Osteocyte (in vitro differentiated cells): Measurements from ENCODE around the gene NDUFA13. TPM values are rescaled to one million over a fixed set of nuclear protein-coding genes. Genes with fewer than 3 reads are reported as not detected.

Source experiments
- DNase-seq: peaks from one replicate; pipeline ENCODE4 v3.0.0; 2021; ENCODE audit warnings: mixed read lengths; ENCODE audit not compliant: unreplicated experiment; ENCODE audit errors: extremely low spot score
- H3K27ac Mint-ChIP-seq: one replicate; pipeline ENCODE4 v1.8.0; 2021; ENCODE audit warnings: mild to moderate bottlenecking, mixed read lengths; ENCODE audit not compliant: unreplicated experiment
- H3K27me3 Mint-ChIP-seq: one replicate; pipeline ENCODE4 v1.8.0; 2021; ENCODE audit warnings: mixed read lengths; ENCODE audit not compliant: unreplicated experiment
- H3K36me3 Mint-ChIP-seq: one replicate; pipeline ENCODE4 v1.8.0; 2021; ENCODE audit warnings: mixed read lengths; ENCODE audit not compliant: unreplicated experiment
- H3K4me1 Mint-ChIP-seq: one replicate; pipeline ENCODE4 v1.8.0; 2021; ENCODE audit warnings: mixed read lengths; ENCODE audit not compliant: unreplicated experiment
- H3K4me3 Mint-ChIP-seq: one replicate; pipeline ENCODE4 v1.8.0; 2021; ENCODE audit warnings: mild to moderate bottlenecking, moderate library complexity, mixed read lengths; ENCODE audit not compliant: unreplicated experiment
- H3K9me3 Mint-ChIP-seq: one replicate; pipeline ENCODE4 v1.8.0; 2021; ENCODE audit warnings: mixed read lengths; ENCODE audit not compliant: unreplicated experiment
- CTCF ChIP-seq: fragments of 200-600 bp; sonication (generic); IDR thresholded peaks from 2 replicates; pipeline ENCODE4 v1.5.0; 2021; ENCODE audit warnings: antibody characterized with exemption, mild to moderate bottlenecking, moderate library complexity
- total RNA-seq: library from RNA; stranded (reverse); gene quantifications from 2 replicates; pipeline ENCODE4 v1.2.1, GENCODE V29; 2021

NDUFA13 gene
- total RNA-seq, 1 donor from 2014 or later, result 376 TPM

GRCh38 chr19:19542507-19542906 lies 26.5 kb downstream of the NDUFA13 start:
- H3K9me3 Mint-ChIP-seq, result no peaks in the 10 kb centered on the region
- no peaks in the 10 kb centered on the region for H3K36me3 Mint-ChIP-seq
- no peak for DNase-seq
- TF ChIP-seq CTCF, result no peak
- no peak overlapping the region for H3K27ac Mint-ChIP-seq
- peaks cover 10% of the 10 kb centered on the region for H3K4me1 Mint-ChIP-seq
- H3K27me3 Mint-ChIP-seq, result no peaks in the 10 kb centered on the region
- no peak overlapping the region for H3K4me3 Mint-ChIP-seq

GRCh38 chr19:19543101-19543500 lies 27.1 kb downstream of the NDUFA13 start:
- no peaks in the 10 kb centered on the region for H3K27me3 Mint-ChIP-seq
- no peak overlapping the region for H3K27ac Mint-ChIP-seq
- no peaks in the 10 kb centered on the region for H3K9me3 Mint-ChIP-seq
- no peak for DNase-seq
- H3K36me3 Mint-ChIP-seq, result no peaks in the 10 kb centered on the region
- peaks cover 7% of the 10 kb centered on the region for H3K4me1 Mint-ChIP-seq
- TF ChIP-seq CTCF, result no peak
- H3K4me3 Mint-ChIP-seq, result no peak overlapping the region

- Mint-ChIP-seq H3K27ac (no peak overlapping the region), H3K9me3 (no peaks in the 10 kb centered on the region), H3K36me3 (no peaks in the 10 kb centered on the region), H3K4me3 (no peak overlapping the region), H3K4me1 (peaks cover 4% of the 10 kb centered on the region), H3K27me3 (no peaks in the 10 kb centered on the region)
- no peak for TF ChIP-seq CTCF
- DNase-seq, result no peak
Measured at GRCh38 chr19:19543640-19544039, 27.6 kb downstream of the NDUFA13 start.

GRCh38 chr19:19544257-19544953 lies 28.4 kb downstream of the NDUFA13 start:
- H3K4me1 Mint-ChIP-seq, result no peaks in the 10 kb centered on the region
- H3K27me3 Mint-ChIP-seq, result no peaks in the 10 kb centered on the region
- H3K4me3 Mint-ChIP-seq, result no peak overlapping the region
- no peak for TF ChIP-seq CTCF
- H3K9me3 Mint-ChIP-seq, result no peaks in the 10 kb centered on the region
- H3K36me3 Mint-ChIP-seq, result no peaks in the 10 kb centered on the region
- H3K27ac Mint-ChIP-seq, result no peak overlapping the region
- no peak for DNase-seq

- no peak for TF ChIP-seq CTCF
- peaks cover 2% of the 10 kb centered on the region for H3K4me1 Mint-ChIP-seq
- no peak for DNase-seq
- H3K9me3 Mint-ChIP-seq, result no peaks in the 10 kb centered on the region
- H3K27ac Mint-ChIP-seq, result no peak overlapping the region
- H3K36me3 Mint-ChIP-seq, result no peaks in the 10 kb centered on the region
- no peak overlapping the region for H3K4me3 Mint-ChIP-seq
- no peaks in the 10 kb centered on the region for H3K27me3 Mint-ChIP-seq
Measured at GRCh38 chr19:19544954-19545591, 29.0 kb downstream of the NDUFA13 start.
